Measurements from ENCODE around the gene SESN2. TPM values are rescaled to one million over a fixed set of nuclear protein-coding genes. Genes with fewer than 3 reads are reported as not detected.

Gene SESN2
- total and polyA plus RNA-seq, 2 experiments from 2014 or later, result 40.2 to 50.7 TPM

DNA sequence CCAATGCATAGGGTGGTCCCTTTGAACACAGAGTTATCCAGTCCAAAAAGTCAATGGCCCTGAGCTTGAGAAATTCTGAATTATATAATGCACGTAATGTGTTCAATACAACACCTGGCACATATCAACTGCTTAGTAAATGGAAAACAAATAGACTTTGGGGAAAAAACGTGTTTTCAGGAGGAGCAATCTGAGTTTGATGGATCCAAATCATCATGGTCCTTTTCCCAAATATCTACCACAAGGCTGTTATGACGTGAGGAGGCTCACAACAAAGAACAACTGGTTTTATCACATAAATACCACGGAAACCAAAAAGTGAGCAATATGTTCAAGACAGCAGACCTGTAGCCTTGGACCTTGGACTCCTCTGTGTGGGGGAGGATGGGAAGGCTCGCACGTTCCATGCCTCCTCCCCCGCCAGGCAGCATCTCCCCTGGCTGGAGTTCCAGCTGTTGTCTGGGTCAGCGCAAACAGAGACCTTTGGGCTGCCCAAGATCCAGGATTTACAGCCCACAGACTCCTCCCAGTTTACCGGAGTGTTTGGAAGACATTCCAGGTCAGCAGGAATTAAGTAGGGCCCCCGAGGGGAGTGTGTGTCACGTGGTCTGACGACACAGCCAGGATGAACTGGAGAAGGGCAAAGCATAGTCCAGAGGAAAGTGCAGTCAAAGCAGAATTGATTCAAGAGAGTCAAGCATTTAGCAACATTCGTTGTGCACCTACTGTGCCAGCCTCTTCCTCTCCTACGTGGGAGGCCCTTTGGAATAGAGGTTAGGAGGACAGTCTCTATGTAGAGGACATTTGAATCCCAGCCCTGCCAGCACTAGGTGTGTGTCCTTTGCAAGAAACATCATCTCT, 37.3 kb downstream of the SESN2 start:
- Histone ChIP-seq H4K20me1 (ENCODE audit: insufficient read depth, poor library complexity, severe bottlenecking) (no peaks in the 10 kb centered on the region), H2AFZ (peak overlapping the region; percentile 9), H3K79me2 (no peaks in the 10 kb centered on the region), H3K36me3 (replicated peaks; ENCODE audit: insufficient read depth, low read depth) (no peaks in the 10 kb centered on the region), H3K9me2 (replicated peaks; ENCODE audit: insufficient read depth) (no peaks in the 10 kb centered on the region), H3K27me3 (no peaks in the 10 kb centered on the region), H3K4me2 (peak overlapping the region; percentile 31), H3K4me3 (no peak overlapping the region), H3K9me3 (ENCODE audit: low read depth) (no peaks in the 10 kb centered on the region), H3K27ac (peak overlapping the region; percentile 89), H3K4me1 (ENCODE audit: insufficient read depth) (peaks cover 19% of the 10 kb centered on the region)
- WGBS (ENCODE audit: low lambda C conversion rate, missing lambda C conversion rate), result 12% methylated on average over 14 of the region's 14 CpGs
- peak; percentile 94 for DNase-seq (ENCODE audit: low spot score)
- no peak for TF ChIP-seq EZH2phosphoT487 (IDR thresholded peaks at IDR 0.05; ENCODE audit: low read depth, severe bottlenecking, unreplicated experiment)
- no peak for TF ChIP-seq EZH2 (IDR thresholded peaks at IDR 0.05; ENCODE audit: borderline replicate concordance)
- TF ChIP-seq, protein P1, sequence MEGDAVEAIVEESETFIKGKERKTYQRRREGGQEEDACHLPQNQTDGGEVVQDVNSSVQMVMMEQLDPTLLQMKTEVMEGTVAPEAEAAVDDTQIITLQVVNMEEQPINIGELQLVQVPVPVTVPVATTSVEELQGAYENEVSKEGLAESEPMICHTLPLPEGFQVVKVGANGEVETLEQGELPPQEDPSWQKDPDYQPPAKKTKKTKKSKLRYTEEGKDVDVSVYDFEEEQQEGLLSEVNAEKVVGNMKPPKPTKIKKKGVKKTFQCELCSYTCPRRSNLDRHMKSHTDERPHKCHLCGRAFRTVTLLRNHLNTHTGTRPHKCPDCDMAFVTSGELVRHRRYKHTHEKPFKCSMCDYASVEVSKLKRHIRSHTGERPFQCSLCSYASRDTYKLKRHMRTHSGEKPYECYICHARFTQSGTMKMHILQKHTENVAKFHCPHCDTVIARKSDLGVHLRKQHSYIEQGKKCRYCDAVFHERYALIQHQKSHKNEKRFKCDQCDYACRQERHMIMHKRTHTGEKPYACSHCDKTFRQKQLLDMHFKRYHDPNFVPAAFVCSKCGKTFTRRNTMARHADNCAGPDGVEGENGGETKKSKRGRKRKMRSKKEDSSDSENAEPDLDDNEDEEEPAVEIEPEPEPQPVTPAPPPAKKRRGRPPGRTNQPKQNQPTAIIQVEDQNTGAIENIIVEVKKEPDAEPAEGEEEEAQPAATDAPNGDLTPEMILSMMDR (IDR thresholded peaks at IDR 0.05; ENCODE audit: poor library complexity), result no peak

GRCh38 chr1:28297826-28298225, 38.5 kb downstream of the SESN2 start:
- Histone ChIP-seq H3K79me2 (no peaks in the 10 kb centered on the region), H3K4me1 (ENCODE audit: insufficient read depth) (peaks cover 19% of the 10 kb centered on the region), H3K4me3 (no peak overlapping the region), H3K4me2 (no peak overlapping the region), H4K20me1 (ENCODE audit: insufficient read depth, poor library complexity, severe bottlenecking) (no peaks in the 10 kb centered on the region), H3K27ac (peak overlapping the region; percentile 89), H3K9me3 (ENCODE audit: low read depth) (no peaks in the 10 kb centered on the region), H3K9me2 (replicated peaks; ENCODE audit: insufficient read depth) (no peaks in the 10 kb centered on the region), H3K36me3 (replicated peaks; ENCODE audit: insufficient read depth, low read depth) (no peaks in the 10 kb centered on the region), H3K27me3 (no peaks in the 10 kb centered on the region), H2AFZ (no peak overlapping the region)
- WGBS (ENCODE audit: low lambda C conversion rate, missing lambda C conversion rate), result 87% methylated on average over 2 of the region's 2 CpGs
- DNase-seq (ENCODE audit: low spot score), result no peak
- TF ChIP-seq EZH2phosphoT487 (IDR thresholded peaks at IDR 0.05; ENCODE audit: low read depth, severe bottlenecking, unreplicated experiment) (no peak), EZH2 (IDR thresholded peaks at IDR 0.05; ENCODE audit: borderline replicate concordance) (no peak)
- TF ChIP-seq, protein P1 (IDR thresholded peaks at IDR 0.05; ENCODE audit: poor library complexity), result no peak

DNA sequence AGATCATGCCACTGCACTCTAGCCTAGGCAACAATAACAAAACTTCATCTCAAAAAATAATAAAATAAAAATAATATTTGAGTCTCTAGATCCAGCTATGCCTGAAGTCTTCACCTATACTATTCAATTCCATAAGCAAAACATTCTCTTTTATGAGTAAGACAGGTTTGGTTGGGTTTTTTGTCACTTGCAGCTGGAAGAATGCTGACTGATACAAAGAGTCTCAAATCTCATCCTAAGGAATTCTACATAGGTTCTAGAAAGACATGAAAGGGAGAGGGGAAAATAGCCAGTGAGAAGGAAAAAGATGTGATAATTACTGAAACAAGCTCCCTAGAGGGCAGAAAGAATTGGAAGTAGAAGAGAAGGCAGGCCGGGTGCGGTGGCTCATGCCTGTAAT, 39.1 kb downstream of the SESN2 start:
- H3K4me3 ChIP-seq, result no peak overlapping the region
- no peaks in the 10 kb centered on the region for H4K20me1 ChIP-seq (ENCODE audit: insufficient read depth, poor library complexity, severe bottlenecking)
- no peaks in the 10 kb centered on the region for H3K36me3 ChIP-seq (replicated peaks; ENCODE audit: insufficient read depth, low read depth)
- H3K4me1 ChIP-seq (ENCODE audit: insufficient read depth), result peaks cover 19% of the 10 kb centered on the region
- no peaks in the 10 kb centered on the region for H3K79me2 ChIP-seq
- H3K9me2 ChIP-seq (replicated peaks; ENCODE audit: insufficient read depth), result no peaks in the 10 kb centered on the region
- no peak for DNase-seq (ENCODE audit: low spot score)
- H2AFZ ChIP-seq, result no peak overlapping the region
- TF ChIP-seq EZH2 (IDR thresholded peaks at IDR 0.05; ENCODE audit: borderline replicate concordance), result no peak
- TF ChIP-seq, protein P1 (IDR thresholded peaks at IDR 0.05; ENCODE audit: poor library complexity), result no peak
- no peak for TF ChIP-seq EZH2phosphoT487 (IDR thresholded peaks at IDR 0.05; ENCODE audit: low read depth, severe bottlenecking, unreplicated experiment)
- no peak overlapping the region for H3K4me2 ChIP-seq
- H3K27me3 ChIP-seq, result no peaks in the 10 kb centered on the region
- no peak overlapping the region for H3K27ac ChIP-seq
- H3K9me3 ChIP-seq (ENCODE audit: low read depth), result no peaks in the 10 kb centered on the region
- WGBS (ENCODE audit: low lambda C conversion rate, missing lambda C conversion rate), result 89% methylated on average over 2 of the region's 2 CpGs
